Measurements from ENCODE around the gene GOLGA6L10.
"Not testable (repeated sequence)": the region's sequence is repeated elsewhere in the genome, so short reads cannot be mapped to it uniquely, and the experiment has no call there.

The GOLGA6L10 gene

DNA sequence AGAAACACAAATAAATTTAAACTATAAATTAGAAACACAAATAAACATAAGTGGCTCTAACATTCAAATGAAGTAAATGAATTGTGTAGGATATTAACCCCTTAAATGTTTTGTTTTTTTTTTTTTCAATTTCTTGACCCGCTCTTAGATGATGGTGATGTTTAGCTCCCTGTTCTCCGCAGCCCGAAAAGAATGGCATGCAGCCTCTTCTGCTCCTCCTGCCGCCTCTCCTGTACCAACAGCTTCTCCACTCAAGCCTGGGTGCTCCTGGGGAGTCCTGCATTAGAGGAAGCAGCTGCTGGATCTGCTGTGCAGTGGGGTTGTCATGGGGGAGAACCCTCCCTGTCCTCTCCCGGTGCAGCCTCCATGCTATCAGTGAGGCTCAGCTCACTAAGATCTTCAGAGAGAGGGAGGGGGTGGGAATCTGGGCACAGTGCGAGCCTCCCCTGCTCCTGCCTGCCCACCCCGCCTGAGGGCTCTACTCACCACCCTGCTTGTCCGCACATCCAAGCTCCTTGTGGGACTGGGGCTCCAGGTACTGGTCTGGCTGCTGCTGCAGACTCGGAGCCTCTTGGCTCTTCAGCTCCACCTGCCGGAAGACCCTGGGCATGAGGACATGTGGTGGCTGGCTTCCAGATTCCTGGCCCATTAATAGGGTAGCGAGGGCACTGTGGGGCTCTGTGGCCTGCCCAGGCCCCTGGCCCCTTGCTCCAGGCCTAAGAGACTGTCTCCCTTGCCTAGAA is 6.5 kb downstream of the GOLGA6L10 start:
- FAIRE-seq: not testable (repeated sequence)

DNA sequence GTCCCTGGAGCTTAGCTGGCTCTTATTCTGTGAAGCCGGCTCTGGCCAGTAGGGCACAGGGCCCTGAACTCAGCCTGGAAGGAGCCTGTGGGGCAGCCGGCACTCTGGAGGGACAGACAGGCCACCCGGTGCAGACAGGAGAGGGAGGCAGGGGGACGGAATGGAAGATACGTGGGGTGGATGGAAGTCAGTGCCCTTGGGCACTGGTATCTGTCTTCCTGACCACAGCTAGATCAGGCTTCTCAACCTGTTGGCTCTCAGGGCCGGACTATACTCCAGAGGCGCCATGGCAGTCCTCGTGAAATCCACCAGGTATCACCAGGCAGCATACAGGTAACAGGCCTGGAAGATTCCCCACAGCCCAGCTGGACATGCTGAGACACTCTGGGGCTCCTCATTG is 10.7 kb downstream of the GOLGA6L10 start:
- not testable (repeated sequence) for FAIRE-seq

- FAIRE-seq: not testable (repeated sequence)
Measured at GRCh38 chr15:82338053-82338452, 11.2 kb downstream of the GOLGA6L10 start.

DNA sequence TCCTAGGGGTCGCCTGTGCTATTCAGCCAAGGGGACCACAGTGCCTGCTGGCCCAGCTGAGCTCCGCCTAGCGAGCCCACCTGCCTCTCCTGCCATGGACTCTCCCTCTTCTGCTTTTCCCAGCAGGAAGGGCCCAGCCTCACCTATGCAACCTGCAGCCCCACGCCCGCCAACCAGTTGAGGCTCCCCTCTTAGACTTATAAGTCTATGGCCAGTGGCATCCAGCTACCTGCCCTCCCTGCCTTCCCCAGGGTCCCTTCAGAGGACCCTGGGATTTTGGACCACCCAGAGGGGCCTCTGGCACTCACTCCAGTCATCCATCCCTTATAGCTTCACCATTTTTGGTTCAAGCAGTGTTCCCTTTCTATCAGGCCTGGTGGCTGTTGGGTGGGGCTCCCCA is 12.2 kb downstream of the GOLGA6L10 start:
- not testable (repeated sequence) for FAIRE-seq

DNA sequence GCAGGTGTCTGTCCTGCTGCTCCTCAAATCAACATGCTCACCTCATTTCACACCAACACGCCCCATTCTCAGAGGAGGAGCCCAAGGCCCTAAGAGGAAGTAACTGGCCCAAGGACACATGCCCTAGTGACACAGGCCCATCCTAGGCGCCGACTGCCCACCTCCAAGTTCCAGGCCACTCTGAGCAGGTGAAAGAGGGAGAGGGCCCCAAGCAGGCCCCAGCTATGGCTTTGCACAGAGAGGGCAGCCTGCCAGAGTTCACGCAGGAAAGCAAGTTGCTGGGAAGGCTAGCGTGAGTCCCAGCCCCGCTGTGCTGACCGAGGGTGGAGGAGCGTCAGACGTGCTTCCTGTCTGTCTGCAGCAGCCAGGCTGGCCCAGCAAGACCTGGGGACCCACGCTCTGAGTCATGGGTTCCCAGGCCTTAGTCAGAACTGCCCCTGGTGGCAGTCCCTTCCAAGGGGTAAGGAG is 13.1 kb downstream of the GOLGA6L10 start:
- not testable (repeated sequence) for FAIRE-seq

- FAIRE-seq: not testable (repeated sequence)
Measured at GRCh38 chr15:82335006-82335405, 14.3 kb downstream of the GOLGA6L10 start.

- FAIRE-seq: not testable (repeated sequence)
Measured at GRCh38 chr15:82334554-82334932, 14.7 kb downstream of the GOLGA6L10 start.

GRCh38 chr15:82333603-82334553 is 15.4 kb downstream of the GOLGA6L10 start:
- not testable (repeated sequence) for FAIRE-seq

DNA sequence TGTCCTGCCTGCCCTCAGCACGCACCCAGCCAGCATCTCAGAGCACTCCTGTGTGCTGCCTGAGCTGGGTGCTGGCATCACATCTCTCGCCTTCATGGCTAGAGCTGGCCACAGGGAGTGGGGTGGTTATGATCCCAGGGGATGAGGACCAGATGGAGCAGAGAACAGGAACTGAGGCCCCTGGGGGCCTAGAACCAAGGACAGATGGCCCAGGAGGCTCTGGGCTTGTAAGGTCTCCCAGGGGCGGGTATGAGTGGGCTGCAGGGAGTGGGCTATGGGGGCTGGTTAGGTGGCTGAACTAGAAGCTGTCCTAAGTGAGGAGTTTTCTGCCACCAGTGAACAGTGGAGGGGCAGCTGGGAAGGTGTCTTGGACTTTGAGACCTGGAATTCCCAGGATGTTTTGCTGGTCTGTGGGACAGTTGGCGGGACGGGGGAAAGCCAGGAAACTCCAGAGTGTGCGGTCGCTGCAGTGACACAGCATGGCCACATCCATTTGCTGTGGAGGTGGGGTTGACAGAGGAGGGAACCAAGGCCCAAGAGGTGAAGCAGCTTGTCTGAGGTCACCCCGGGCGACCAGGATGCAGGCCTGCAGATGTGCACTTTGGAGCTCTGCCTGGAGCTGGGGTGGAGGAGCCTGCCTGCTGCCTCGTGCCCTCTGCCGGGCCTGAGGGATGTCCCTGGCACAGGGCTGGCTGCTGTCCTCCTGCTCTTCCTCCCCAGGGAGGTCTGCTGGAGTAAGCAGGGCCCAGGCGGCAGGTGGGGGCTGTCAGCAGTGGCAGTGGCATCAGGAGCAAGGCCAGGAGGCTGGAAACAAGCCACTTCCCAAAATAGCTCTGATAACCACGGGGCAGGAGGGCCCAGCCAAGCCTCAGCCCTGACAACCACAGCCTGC is 16.3 kb downstream of the GOLGA6L10 start:
- FAIRE-seq: not testable (repeated sequence)

DNA sequence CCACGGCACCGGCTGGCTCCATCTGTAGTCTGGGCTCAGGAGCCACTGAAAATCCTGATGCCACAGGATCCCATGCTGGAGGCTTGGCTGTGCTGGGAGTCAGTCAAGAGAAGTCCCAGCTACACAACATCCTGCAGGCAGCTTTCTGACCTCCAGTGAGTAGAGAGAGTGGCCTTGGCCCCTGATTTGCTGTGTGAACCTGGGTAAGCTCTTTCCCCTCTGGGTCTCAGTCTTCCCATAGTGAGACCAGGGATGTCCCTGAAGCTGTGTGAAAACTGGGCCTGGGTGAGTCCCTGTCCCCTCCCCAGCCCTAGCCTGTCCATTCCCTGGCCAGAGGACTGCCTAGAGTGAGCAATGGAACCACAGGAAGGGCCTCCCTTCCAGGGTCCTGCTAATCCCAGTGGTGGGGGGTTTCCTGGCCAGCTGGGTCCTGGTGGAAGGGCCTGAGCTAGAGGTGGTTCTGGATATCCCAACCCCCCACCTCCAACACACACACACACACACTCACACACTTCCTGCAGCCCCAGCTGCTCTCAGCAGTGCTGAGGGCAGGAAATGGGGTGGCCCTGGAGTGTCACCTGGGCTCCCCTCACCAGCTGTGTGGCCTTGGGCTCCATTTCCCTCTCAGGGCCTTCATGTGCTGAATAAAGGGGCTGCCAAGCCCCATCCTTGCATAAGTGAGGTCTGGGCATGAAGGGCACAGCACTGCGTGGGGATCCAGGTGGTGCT is 17.5 kb downstream of the GOLGA6L10 start:
- FAIRE-seq: not testable (repeated sequence)

- not testable (repeated sequence) for FAIRE-seq
Measured at GRCh38 chr15:82330921-82331320, 18.4 kb downstream of the GOLGA6L10 start.

GRCh38 chr15:82329039-82329438 is 20.2 kb downstream of the GOLGA6L10 start:
- FAIRE-seq: not testable (repeated sequence)

- FAIRE-seq: not testable (repeated sequence)
Measured at GRCh38 chr15:82327372-82327771, 21.9 kb downstream of the GOLGA6L10 start.

- not testable (repeated sequence) for FAIRE-seq
Measured at GRCh38 chr15:82326896-82327295, 22.4 kb downstream of the GOLGA6L10 start.

DNA sequence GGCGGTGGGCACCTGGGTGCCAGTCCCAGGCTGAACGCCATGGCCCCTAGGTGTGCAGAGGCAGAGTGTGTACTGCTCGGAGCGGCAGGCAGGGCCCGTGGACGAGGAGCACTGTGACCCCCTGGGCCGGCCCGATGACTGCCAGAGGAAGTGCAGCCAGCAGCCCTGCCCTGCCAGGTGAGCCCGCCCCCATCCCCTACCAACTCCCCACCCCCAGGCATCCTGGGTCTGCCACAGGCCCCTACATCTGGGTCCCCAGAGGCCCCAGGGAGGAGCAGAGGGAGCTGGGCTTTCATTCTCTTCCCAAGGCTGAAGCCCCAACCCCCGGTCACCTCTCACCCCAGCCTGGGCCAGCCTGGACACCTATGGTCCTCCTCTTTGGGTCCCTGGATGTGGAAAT is 23.6 kb downstream of the GOLGA6L10 start:
- not testable (repeated sequence) for FAIRE-seq

DNA sequence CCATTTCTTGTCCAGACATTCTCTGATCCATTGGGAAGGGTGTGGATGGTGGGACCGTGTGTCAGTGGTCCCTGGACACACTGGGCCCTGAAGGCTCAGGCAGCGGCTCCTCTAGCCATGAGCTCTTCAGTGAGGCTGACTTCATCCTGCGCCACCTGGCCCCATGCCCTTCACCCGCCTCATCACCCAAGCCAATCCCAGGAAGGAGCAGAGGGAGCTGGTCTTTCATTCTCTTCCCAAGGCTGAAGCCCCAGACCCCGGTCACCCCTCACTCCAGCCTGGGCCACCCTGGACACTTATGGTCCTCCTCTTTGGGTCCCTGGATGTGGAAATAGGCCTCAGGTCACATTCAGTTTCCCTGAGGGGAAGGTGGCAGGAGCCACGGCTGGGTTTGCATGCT is 24.4 kb downstream of the GOLGA6L10 start:
- not testable (repeated sequence) for FAIRE-seq

DNA sequence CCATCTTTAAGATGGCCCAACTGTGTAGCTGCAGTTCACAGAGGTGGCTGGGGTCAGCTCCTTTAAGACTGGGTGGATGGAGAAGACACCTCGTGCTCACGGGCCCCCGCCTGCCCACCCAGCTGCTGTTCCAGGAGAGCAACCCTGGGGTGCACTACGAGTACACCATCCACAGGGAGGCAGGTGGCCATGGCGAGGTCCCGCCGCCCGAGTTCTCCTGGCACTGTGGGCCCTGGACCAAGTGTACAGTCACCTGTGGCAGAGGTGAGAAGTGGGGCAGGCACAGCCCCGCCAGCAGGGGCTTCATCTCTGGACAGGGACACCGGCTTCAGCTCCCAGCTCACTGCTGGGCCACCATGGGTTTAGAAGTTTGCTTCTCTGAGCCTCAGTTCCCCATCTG is 26.8 kb downstream of the GOLGA6L10 start:
- FAIRE-seq: not testable (repeated sequence)

- FAIRE-seq: not testable (repeated sequence)
Measured at GRCh38 chr15:82320861-82321260, 28.4 kb downstream of the GOLGA6L10 start.

DNA sequence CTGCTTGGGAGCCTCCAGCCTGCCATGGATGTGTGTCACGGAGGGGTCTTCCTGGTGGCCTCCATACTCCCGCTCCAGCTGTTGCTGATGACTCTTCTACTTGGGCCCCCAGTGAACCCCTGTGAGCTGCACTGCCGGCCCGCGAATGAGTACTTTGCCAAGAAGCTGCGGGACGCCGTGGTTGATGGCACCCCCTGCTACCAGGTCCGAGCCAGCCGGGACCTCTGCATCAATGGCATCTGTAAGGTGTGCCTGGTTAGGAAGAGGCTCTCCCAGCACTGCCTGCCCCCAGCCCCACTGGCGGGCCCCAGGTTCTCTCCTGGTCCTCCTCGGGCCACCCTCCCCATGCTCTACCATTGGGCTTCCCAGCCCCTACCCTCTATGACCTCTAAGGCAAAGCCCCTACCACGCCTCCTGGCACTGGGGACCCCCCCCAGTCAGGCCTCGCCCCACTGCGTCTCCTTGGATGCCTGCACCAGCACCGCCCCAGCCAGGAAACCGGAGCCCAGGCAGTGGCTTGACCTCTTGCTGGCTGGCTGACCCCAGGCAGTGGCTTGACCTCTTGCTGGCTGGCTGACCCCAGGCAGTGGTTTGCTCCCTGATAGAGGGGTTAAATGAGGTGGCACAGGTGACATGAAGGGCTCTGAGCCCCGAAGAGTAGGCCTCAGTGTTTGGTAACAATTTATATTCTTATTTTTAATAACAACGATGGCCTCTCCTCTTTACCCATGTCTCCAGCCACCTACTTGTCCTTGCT is 29.6 kb downstream of the GOLGA6L10 start:
- not testable (repeated sequence) for FAIRE-seq

GRCh38 chr15:82318281-82318680 is 31.0 kb downstream of the GOLGA6L10 start:
- FAIRE-seq: not testable (repeated sequence)

DNA sequence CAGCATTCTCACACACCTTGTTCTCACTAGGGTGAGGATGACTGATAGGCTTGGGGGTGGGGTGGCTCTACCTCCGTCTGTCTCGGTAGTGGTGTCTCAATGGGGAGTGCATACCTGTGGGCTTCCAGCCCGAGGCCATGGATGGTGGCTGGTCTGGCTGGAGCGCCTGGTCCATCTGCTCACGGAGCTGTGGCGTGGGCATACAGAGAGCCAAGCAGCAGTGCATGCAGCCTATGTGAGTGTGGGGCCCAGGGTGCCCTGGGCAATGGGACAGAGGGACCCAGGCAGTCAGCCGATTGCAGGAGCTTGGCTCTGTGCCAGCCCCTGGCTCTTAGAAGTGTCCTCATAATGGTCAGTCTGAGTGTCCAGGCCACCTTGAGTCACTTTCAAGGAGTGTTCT is 31.8 kb downstream of the GOLGA6L10 start:
- FAIRE-seq: not testable (repeated sequence)

Measured in TTC549 (cell line).